ENCODE measurements around the gene COBLL1. TPM values are rescaled to one million over a fixed set of nuclear protein-coding genes. Genes with fewer than 3 reads are reported as not detected.

Gene COBLL1
- total RNA-seq, 2 experiments from 2014 or later = 0.53 TPM; not detected in 1

DNA sequence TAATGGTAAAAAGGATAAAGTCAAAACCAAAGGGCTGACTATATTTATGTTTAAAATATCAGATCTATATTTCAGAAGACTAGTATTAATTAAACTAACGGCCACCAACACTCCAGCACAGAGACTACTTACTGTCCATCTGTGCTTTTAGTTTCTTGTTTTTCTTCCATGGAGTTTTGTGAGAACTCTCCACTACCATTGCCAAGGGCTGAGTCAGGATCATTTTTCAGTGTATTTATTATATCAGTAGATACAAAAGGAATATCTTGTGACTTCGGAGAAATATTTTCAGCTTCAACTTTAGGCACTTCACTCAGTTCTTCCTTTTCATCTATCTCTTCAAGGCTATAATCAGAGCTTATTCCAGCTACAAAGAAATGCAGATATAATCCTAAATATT is 141.2 kb downstream of the COBLL1 start:
- ChIA-PET POLR2A (no interaction called here), CTCF (no interaction called here)
- Mint-ChIP-seq H3K4me3 (no peak overlapping the region), H3K36me3 (ENCODE audit: low read depth) (no peaks in the 10 kb centered on the region), H3K27ac (no peak overlapping the region), H3K27me3 (no peaks in the 10 kb centered on the region), H3K4me1 (ENCODE audit: low read depth) (no peaks in the 10 kb centered on the region), H3K9me3 (no peaks in the 10 kb centered on the region)
- H3K36me3 ChIP-seq (ENCODE audit: insufficient read depth, low read length) = no peaks in the 10 kb centered on the region
- H3K27ac ChIP-seq (ENCODE audit: low read depth in 1 of 2, low read length in 2 of 2) = no peak overlapping the region
- H3K4me1 ChIP-seq (ENCODE audit: insufficient read depth, low read length) = no peaks in the 10 kb centered on the region
- intact Hi-C loops (cut with DNase I, micrococcal nuclease) = no loop called here
- H3K9me3 ChIP-seq (ENCODE audit: control insufficient read depth in 1 of 2, insufficient read depth in 1 of 2, low read length in 2 of 2) = no peaks in the 10 kb centered on the region
- TF ChIP-seq, protein P1, sequence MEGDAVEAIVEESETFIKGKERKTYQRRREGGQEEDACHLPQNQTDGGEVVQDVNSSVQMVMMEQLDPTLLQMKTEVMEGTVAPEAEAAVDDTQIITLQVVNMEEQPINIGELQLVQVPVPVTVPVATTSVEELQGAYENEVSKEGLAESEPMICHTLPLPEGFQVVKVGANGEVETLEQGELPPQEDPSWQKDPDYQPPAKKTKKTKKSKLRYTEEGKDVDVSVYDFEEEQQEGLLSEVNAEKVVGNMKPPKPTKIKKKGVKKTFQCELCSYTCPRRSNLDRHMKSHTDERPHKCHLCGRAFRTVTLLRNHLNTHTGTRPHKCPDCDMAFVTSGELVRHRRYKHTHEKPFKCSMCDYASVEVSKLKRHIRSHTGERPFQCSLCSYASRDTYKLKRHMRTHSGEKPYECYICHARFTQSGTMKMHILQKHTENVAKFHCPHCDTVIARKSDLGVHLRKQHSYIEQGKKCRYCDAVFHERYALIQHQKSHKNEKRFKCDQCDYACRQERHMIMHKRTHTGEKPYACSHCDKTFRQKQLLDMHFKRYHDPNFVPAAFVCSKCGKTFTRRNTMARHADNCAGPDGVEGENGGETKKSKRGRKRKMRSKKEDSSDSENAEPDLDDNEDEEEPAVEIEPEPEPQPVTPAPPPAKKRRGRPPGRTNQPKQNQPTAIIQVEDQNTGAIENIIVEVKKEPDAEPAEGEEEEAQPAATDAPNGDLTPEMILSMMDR (IDR thresholded peaks at IDR 0.05) = no peak
- DNase-seq (no peak), ATAC-seq (ENCODE audit: poor library complexity) (no peak)
- H3K27me3 ChIP-seq (ENCODE audit: control insufficient read depth in 1 of 2, insufficient read depth in 2 of 2, low read length in 2 of 2) = no peaks in the 10 kb centered on the region
- no peak overlapping the region for H3K4me3 ChIP-seq (ENCODE audit: low read length)

DNA sequence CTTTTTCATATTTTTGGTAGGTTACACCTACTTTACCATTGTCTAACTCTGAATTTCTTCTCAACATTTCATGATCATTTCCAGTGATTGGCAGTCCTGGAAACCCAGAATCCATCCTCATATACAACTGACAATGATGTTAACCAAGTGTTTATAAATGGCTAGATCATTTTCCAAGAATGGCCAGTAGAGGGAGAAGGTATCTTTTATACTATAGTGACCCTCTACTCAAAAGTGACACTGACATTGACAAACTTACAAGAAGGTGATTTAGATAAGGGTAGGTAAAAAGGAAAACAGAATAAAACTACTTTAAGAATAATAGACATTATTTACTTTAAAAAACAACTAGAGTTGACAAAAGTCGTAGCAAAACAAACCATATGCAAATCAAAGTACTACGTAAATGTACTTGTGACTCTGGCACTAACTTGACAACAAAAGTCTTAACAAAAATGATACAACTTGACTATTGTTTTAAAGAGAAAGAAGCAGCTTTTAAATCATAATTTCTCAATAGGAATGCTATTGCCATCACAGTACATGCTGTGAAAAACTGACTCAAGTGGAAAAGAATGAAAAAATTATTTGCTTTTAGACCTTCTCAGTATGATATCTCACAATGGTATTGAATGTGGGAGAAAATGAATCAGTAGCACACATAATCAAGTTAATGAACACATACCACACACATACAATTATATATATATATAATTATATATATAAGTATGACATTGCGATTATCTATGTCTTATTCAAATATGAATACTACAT is 143.7 kb downstream of the COBLL1 start:
- no peak overlapping the region for H3K4me3 Mint-ChIP-seq
- H3K9me3 Mint-ChIP-seq = no peaks in the 10 kb centered on the region
- H3K4me1 Mint-ChIP-seq (ENCODE audit: low read depth) = no peaks in the 10 kb centered on the region
- intact Hi-C loops (cut with DNase I, micrococcal nuclease) = no loop called here
- H3K27ac Mint-ChIP-seq = no peak overlapping the region
- DNase-seq (no peak), ATAC-seq (ENCODE audit: poor library complexity) (no peak)
- ChIA-PET POLR2A (no interaction called here), CTCF (no interaction called here)
- no peaks in the 10 kb centered on the region for H3K36me3 Mint-ChIP-seq (ENCODE audit: low read depth)
- Histone ChIP-seq H3K9me3 (ENCODE audit: control insufficient read depth in 1 of 2, insufficient read depth in 1 of 2, low read length in 2 of 2) (no peaks in the 10 kb centered on the region), H3K4me3 (ENCODE audit: low read length) (no peak overlapping the region), H3K36me3 (ENCODE audit: insufficient read depth, low read length) (no peaks in the 10 kb centered on the region), H3K27ac (ENCODE audit: low read depth in 1 of 2, low read length in 2 of 2) (no peak overlapping the region), H3K4me1 (ENCODE audit: insufficient read depth, low read length) (no peaks in the 10 kb centered on the region), H3K27me3 (ENCODE audit: control insufficient read depth in 1 of 2, insufficient read depth in 2 of 2, low read length in 2 of 2) (no peaks in the 10 kb centered on the region)
- H3K27me3 Mint-ChIP-seq = no peaks in the 10 kb centered on the region
- TF ChIP-seq, protein P1 (IDR thresholded peaks at IDR 0.05) = no peak

DNA sequence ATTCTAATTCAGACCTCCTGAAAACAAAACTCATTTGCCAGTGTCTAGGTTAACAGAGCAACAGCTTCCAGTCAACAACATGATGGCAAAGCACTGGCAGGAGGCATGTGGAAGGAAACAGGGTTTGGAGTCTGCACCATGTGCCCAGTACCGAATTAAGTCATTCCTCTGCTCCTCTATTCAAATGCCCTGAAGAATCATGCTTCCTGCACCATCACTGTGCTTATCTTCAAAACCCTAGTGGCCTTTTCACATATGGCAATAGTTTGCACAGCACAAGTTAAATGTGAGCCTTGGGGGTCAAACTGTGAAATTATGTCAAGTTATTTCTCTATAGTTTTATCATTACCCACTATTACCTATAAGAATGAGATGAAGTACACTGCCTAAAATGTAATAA is 145.0 kb downstream of the COBLL1 start:
- Histone ChIP-seq H3K9me3 (ENCODE audit: control insufficient read depth in 1 of 2, insufficient read depth in 1 of 2, low read length in 2 of 2) (no peaks in the 10 kb centered on the region), H3K36me3 (ENCODE audit: insufficient read depth, low read length) (no peaks in the 10 kb centered on the region), H3K27ac (ENCODE audit: low read depth in 1 of 2, low read length in 2 of 2) (no peak overlapping the region), H3K4me3 (ENCODE audit: low read length) (no peak overlapping the region), H3K27me3 (ENCODE audit: control insufficient read depth in 1 of 2, insufficient read depth in 2 of 2, low read length in 2 of 2) (no peaks in the 10 kb centered on the region), H3K4me1 (ENCODE audit: insufficient read depth, low read length) (no peaks in the 10 kb centered on the region)
- H3K27me3 Mint-ChIP-seq = no peaks in the 10 kb centered on the region
- ATAC-seq (ENCODE audit: poor library complexity) (no peak), DNase-seq (no peak)
- H3K9me3 Mint-ChIP-seq = no peaks in the 10 kb centered on the region
- intact Hi-C loops (cut with DNase I, micrococcal nuclease) = no loop called here
- no peak overlapping the region for H3K4me3 Mint-ChIP-seq
- TF ChIP-seq, protein P1 (IDR thresholded peaks at IDR 0.05) = no peak
- no peaks in the 10 kb centered on the region for H3K4me1 Mint-ChIP-seq (ENCODE audit: low read depth)
- ChIA-PET CTCF (no interaction called here), POLR2A (no interaction called here)
- no peak overlapping the region for H3K27ac Mint-ChIP-seq
- no peaks in the 10 kb centered on the region for H3K36me3 Mint-ChIP-seq (ENCODE audit: low read depth)

Data from CD4-positive, alpha-beta T cell (primary cell).